Ureter (tissue), 1 donor: Measurements from ENCODE around the gene FADS1. TPM values are rescaled to one million over a fixed set of nuclear protein-coding genes. Genes with fewer than 3 reads are reported as not detected.

Experiments
- DNase-seq: peaks from one replicate; pipeline ENCODE4 v3.0.0-alpha.2; 2020; ENCODE audit warnings: low spot score
- total RNA-seq: library from RNA; stranded (reverse); gene quantifications from one replicate; pipeline ENCODE4 v1.2.4, GENCODE V29; 2023
- donor health status: DM: yes; HTN: yes; CAD: no.

Gene FADS1
- total RNA-seq, 1 donor from 2014 or later: 40.7 TPM

DNA sequence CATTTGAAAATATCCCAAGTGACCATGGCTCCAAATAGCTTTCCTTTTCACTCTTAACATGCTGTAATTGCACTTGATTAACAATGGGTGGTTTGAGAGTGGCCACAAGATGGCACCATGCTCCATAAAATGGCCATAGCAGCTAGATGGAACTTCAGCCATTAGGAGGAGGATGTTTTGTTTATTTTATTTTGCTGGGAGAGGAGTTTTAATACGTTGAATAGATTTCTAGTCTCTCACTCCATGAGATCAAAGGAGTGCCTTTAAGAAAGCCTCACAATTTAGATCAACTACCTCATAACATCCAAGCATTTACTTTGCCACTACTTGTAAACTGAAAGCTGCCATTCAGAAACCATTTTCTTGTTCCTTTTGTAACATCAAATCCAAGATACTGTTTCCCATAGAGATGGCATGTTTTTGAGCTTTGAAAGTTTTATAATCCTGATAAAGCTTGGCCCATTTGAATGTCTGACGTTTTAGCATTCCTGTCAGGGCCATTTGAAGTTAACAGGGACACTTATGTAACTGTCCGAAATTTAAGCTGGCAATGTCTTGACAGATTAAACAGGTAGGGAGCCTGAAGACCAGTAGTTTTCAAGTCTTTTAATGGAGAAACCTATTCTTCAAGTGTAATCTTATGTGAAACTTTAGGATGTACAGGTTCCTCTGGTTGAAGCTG is 19.4 kb downstream of the FADS1 start:
- DNase-seq: peak; percentile 81

DNA sequence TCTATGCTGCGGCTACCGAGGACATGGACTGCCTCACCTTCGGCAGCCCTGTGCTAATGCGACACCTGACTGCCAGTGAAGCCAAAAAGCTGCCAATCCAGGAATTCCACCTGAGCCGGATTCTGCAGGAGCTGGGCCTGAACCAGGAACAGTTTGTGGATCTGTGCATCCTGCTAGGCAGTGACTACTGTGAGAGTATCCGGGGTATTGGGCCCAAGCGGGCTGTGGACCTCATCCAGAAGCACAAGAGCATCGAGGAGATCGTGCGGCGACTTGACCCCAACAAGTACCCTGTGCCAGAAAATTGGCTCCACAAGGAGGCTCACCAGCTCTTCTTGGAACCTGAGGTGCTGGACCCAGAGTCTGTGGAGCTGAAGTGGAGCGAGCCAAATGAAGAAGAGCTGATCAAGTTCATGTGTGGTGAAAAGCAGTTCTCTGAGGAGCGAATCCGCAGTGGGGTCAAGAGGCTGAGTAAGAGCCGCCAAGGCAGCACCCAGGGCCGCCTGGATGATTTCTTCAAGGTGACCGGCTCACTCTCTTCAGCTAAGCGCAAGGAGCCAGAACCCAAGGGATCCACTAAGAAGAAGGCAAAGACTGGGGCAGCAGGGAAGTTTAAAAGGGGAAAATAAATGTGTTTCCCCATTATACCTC is 20.8 kb downstream of the FADS1 start:
- DNase-seq: no peak

DNA sequence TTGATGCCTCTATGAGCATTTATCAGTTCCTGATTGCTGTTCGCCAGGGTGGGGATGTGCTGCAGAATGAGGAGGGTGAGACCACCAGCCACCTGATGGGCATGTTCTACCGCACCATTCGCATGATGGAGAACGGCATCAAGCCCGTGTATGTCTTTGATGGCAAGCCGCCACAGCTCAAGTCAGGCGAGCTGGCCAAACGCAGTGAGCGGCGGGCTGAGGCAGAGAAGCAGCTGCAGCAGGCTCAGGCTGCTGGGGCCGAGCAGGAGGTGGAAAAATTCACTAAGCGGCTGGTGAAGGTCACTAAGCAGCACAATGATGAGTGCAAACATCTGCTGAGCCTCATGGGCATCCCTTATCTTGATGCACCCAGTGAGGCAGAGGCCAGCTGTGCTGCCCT is 21.3 kb downstream of the FADS1 start:
- no peak for DNase-seq

DNA sequence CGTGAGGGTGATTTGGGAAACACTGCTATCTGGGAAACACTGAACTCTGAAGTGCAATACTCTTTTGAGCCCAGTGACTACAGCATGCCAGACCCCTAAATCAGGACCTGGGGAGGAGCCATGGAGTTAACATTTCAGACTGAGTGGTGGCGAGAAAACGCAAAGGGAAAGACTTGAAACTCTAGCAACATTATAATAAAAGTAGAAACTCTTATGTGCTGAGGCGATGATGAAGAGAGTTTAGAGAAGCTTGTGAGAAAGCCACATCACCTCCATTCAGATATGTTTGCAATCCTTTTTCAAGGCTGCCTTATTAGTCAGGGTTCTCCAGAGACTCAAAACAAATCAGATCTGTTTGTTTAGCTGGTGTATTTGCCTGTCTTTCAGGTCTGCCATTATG is 22.2 kb downstream of the FADS1 start:
- DNase-seq: no peak

DNA sequence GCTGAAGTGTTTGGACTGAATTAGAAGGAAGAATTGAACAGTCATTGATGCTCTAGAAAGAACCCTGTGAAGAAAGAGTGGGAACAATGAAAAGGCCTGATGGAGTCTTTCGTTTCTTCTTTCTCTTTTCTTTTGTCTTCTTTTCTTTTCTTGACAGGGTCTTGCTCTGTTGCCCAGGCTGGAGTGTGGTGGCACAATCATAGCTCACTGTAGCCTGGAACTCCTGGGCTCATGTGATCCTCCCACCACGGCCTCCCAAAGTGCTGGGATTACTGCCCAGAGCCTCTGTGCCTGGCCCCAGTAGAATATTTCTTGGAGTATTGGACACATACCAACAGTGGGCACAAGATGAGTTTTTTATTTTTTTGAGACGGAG is 23.0 kb downstream of the FADS1 start:
- no peak for DNase-seq

DNA sequence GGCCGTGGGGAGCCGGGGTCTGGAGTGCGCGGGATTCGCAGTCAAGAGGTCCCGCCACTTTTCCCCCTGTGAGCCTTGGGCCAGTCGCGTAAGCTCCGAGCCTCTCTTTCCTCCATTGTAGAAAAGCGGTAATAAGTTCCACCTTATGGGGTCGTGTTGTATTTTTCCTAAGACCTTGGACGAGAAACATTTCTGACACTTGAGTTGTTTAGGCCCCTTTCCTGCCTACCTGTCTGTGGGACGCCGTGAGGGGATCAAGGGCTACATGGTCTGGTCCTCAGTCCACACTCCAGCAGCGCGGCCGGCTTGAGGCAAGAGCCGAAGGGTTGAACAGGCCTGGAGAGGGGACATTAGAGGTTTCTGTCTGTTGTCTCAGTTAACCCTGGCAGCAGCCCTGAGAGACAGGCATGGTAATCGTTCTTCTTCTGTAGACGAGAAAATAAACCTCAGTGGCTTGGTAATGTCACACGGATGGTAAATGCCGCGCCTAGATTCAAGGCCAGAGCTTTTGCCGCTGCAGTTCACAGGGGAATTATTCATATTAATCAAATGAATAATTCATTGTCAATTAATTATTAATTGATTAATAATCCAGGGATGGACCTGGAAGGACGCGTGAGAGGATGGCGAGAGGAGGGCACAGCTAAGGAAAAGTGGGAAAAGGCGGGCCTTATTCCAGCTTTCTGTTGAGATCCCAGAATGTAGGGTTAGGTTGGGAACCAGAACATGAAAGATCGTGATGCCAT is 23.5 kb downstream of the FADS1 start:
- DNase-seq: no peak

DNA sequence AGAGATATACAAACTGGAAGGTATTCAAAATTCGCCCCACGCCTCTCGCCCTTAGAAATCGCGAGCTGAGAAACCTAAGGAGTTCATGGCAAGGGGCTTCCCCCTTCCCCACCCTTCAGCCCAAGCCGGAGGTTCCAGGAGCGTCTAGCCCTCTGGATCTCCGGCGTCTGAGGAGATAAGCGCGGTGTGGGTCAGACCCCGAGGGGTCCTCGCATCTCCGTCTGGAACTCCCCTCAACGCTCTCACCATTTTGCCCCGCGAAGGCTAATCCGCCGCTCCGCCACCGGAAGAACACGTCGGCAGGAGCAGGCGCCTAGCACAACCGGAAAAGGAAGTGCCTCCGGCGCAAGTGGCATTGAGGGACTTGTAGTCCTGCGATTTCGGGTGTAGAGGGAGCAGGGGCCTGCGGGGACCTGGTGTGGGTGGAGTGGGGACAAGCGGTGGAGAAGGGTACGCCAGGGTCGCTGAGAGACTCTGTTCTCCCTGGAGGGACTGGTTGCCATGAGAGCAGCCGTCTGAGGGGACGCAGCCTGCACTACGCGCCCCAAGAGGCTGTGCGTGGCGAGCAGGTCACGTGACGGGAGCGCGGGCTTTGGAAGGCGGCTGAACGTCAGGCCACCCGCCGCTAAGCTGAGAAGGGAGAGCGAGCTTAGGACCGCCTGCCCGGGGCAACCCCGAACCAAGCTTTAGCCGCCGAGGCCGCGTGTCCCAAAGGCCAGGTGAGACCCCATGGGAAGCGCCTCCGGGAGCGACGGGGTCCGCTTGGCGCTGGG is 24.3 kb downstream of the FADS1 start, which contains the start of the genes FEN1 and TMEM258:
TSS of gene FEN1 (plus strand) at position 602 of the 773 bp plus-strand sequence. CDS start 2,451 bp downstream, outside the sequence.
TSS of gene TMEM258 (minus strand) at position 290 of the 773 bp plus-strand sequence. CDS start at position 249, 41 bp downstream.
- DNase-seq: peak; percentile 91

DNA sequence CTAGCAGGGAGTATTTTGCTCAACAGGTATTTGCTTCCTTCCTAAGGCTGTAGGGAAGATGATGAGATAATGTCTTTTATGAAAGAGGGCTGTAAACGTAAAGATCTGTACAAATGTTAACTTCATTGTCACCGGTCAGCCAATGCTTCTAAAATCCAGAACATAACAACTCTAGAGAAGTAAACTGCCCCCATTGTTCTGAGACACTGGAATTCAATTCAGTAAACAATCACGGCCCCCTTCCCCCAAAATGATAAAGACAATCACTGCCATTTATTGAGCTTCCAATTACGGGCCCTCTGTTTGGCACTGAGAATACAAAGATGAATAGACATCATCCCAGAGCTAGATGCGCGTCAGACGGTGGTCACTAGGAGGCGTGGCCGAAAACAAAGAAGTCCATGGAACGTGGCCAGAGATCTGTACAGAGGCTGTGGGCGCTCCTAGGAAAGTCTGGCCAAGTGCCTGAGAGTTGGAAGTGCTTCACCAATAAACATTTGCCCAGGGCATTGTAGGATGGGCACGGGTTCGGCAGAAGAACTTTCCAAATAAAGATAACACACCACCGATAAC is 25.0 kb downstream of the FADS1 start:
- DNase-seq: peak; percentile 67

DNA sequence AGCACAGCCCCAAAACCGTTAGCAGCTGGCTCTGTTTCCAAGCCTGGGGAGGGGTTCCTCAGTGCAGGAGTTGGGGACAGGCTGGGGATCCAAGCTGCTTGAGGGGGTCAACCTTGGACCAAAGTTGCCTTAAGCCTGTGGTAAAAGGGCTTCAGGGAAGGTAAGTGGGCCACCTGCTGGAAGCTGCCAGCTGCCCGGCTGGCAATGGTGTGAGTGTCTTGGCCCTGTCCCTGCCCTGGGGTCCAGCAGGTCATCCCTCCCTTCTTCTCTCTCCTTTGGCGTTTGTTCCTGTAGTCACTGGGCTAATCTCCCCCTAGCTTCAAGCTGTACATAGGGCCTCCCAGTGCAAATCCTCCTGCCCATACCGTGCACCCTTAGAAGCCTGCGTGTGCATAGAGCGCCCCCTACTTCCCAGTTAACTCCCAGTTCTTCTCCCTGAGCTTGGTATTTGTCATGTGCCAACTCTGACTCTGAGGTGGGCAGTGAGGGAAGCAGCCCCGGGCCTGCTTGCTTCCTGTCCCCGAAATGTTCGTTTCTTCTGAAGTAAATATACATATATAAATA is 28.8 kb downstream of the FADS1 start:
- no peak for DNase-seq

DNA sequence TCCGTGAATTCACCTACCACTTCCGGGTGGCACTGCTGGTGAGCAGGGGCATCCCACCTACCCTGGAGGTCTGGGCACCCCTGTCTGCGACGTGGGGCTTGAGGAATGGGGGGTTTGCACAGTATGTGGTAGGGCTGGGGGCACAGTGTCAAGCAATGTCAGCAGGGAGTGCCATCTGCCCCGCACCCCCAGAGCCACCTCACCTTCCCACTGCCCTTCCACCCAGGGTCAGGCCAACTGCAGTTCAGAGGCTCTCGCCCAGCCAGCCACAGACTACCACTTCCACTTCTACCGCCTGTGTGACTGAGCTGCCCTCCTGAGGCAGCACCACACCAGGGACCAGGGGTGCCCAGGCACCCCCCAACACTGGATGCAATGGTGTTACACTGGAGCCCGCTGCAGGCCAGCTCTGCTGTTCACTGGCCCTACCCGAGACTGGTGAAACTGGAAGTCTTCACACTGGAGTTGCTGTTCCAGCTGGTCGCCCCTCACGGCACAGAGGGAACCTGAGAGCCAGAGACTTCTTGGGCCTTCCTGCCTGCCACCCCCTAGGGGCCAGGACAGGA is 30.9 kb downstream of the FADS1 start:
- DNase-seq: no peak

DNA sequence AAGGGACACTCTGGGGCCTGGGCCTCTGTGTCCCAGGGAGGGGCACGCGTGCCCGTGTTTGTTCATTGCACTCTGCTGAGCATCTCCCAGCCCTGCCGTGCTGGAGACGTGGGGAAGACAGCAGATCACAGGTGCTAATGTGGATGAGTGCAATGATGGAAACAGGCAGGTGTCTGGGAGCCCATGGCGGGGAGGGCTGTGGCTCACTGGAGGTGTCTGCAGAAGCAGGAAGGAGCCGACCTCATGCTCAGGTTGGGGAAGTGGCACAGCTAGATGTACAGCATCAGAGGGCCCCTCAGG is 32.3 kb downstream of the FADS1 start:
- no peak for DNase-seq

DNA sequence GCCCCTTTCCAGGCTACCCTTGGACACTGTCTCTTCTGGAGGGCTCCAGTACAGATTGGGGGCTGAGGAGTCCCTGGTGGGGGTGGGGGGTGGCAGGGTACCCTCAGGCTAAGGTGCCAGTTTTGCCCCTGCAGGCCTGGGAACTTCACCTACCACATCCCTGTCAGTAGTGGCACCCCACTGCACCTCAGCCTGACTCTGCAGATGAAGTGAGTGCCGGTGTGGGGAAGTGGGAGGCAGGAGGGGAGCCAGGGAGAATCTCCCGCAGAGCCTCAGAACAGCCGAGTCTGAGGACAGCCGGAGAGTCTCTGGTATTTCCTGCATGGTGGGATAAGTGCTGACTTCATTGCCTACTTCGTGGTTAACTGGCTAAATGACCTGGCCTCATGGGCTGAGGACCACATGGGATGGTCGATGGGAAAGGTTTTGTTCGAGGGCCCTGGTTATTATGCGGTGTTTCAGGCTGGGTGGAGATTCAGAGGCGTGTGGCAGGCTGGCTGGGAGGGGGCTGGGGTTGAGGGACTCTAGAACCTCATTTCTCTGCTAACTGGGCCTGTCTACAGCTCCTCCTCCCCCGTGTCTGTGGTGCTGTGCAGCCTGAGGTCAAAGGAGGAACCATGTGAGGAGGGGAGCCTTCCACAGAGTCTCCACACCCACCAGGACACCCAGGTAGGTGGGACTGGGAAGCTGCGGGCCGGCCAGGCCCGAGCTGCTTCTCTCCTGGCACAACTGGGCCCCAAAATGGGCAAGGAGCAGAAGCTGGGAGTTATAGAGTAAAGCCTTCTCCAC is 32.9 kb downstream of the FADS1 start:
- DNase-seq: no peak

DNA sequence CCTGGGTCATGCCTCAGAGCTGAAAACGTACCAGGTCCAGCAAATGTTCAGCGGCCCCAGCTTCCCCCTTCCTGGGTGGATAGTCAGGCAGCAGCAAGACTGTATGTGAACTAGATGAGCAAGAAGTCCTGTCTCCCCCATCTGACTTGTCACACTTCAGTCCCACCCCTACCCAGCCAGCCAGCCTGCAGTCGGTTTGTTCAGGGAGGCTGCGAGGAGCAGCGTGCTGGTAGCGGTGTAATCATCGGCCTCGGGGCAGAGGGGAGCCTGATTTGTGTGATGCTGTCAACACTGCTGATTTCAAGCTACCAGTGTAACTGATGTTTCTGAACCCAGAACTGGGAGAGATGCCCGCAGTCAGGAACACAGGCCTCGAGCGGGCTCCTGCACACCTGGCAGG is 34.0 kb downstream of the FADS1 start:
- DNase-seq: no peak

DNA sequence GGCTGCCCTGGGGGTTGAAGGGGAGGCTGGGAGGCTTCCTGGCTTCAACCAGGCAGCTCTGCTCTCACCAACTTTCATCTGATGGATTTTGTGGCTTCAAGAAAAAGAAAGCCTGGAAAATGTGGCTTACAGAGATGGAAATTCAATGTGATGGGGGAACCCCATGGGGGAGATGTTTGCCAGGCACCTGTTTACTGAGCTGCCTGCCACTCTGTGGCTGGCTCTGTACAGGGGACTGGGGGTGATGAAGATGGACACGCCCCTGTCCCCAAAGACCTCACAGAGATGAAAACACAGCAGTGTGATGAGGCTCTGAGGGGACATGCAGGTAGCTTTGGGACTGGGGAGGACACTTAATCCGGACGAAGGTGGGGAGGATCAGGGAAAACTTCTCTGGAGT is 34.5 kb downstream of the FADS1 start:
- no peak for DNase-seq

DNA sequence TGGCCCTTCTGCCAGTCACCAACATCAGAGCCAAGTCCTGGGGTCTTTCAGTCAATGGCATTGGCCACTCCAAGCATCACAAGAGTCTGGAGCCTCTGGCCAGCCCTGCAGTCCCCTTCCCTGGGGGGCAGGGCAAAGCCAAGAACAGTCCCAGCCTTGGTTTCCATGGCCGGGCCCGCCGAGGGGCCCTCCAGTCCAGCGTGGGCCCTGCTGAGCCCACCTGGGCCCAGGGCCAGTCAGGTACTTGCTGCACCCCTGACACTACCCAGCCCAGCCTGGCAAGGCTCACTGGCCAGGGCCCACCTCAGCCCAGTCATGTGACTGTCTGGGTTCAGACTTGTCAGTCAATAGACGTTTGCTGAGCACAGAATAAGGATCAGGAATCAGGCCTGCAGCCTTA is 35.2 kb downstream of the FADS1 start:
- DNase-seq: no peak

DNA sequence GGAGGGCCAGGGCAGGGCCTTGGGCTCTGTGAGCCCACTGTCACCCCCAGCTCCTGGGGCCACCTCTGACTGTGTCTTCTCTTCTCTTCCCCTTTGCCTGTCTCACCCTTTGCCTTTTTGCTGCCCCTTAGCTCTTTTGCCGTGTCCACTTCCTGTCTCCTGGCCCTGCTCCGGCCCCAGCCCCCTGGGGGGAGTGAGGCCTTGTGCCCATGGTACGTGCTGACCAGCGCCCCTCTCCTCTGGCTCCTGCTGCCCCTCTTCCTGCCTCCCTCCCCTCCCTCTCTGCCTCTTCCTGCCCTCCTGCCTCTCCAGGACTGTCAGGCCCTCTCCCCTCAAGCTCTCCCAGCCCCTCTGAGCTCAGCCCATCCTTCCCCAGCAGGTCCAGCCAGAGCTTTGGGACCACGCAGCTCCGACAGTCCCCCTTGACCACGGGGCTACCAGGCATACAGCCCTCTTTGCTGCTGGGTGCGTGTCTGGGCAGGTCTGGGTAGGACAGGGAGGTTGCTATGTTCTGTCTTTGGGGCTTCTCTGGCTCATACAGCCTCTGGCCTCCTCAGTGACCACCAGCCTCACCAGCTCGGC is 36.1 kb downstream of the FADS1 start:
- DNase-seq: no peak

DNA sequence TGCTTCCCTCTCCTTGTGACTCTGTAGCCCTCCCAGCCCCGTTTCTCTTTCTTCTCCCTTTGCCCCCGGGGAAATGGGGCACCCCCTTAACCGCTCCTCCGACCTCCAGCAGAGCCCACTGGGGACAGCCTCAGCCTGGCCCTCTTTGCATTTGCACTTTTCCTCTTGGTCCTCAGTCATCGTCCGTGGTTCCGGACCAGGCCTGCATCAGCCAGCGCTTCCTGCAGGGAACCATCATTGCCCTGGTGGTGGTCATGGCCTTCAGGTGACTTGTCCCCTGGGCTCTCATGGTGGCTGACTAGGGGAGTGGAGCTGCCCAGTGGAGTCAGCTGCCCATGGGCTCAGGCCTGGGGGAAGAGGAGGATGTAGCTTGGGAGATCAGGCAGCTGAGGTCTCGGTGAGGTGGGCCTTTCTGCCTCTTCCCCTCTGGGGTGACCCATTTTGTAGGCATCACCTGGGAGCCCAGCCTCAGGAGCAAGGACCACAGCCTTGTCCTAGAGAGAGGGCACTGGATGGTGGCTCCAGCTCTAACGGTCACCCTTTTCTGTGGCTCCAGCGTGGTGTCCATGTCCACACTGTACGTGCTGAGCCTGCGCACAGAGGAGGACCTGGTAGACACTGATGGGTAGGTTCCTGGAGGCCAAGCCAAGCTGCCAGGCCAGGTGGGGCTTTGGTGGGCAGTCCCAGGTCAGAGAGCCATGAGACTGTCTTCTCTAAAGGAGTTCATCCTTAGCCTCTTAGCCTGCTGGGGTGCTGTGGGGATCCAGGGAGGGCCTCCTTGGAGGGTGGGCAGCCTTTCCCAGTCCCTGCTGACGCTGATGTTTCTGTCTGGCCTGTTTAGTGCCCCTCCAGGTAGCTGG is 36.9 kb downstream of the FADS1 start:
- DNase-seq: no peak

DNA sequence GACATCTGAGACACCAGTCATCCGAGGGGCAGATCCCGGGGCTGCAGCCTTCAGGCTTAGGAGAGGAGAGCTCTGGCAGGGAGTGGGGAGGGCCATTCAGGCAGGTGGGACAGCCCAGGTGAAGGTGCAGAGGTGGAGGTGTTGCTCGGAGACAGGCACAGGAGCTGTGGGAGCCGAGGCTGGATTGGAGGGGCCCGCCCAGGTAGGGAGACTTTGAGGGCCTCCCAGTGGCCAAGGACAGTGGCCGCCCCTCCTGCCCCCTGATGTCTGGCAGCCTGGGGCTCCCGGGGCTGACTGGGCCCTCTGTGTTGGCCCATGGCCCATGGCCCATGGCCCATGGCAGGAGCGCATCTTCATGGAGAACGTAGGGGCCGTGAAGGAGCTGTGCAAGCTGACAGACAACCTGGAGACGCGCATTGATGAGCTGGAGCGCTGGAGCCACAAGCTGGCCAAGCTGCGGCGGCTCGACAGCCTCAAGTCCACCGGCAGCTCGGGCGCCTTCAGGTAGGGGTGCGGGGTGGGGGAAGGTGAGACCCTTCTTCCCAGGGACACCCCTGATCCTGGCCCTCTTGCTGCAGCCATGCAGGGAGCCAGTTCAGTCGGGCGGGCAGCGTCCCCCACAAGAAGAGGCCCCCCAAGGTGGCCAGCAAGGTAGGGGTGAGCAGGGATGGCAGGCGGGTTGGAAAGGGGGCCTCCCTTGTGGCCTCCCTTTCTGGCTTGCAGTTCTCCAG is 37.7 kb downstream of the FADS1 start:
- DNase-seq: no peak
